H9 (cell line): ENCODE data around the gene EPC2. TPM values are rescaled to one million over a fixed set of nuclear protein-coding genes. Genes with fewer than 3 reads are reported as not detected.

Experiments used
- DNase-seq: peaks from one replicate; pipeline ENCODE4 v3.0.0-alpha.2; 2017
- H2AFZ ChIP-seq: one replicate; pipeline ENCODE4 v1.6.1; 2013; ENCODE audit warnings: mild to moderate bottlenecking, low read length, control low read depth, moderate library complexity
- H2AK5ac ChIP-seq: 2 replicates; pipeline ENCODE4 v1.6.1; 2013; ENCODE audit warnings: low read length, control low read depth, mixed read lengths; ENCODE audit not compliant: insufficient read length
- H2BK120ac ChIP-seq: one replicate; pipeline ENCODE4 v1.6.1; 2013; ENCODE audit warnings: low read depth, mild to moderate bottlenecking, low read length, control low read depth, inconsistent platforms; ENCODE audit not compliant: poor library complexity, severe bottlenecking
- H2BK12ac ChIP-seq: 2 replicates; pipeline ENCODE4 v1.6.1; 2013; ENCODE audit warnings: low read length, control low read depth, mixed read lengths, low read depth; ENCODE audit not compliant: insufficient read length
- H2BK15ac ChIP-seq: 2 replicates; pipeline ENCODE4 v1.6.1; 2013; ENCODE audit warnings: low read depth, low read length, control low read depth
- H2BK20ac ChIP-seq: one replicate; pipeline ENCODE4 v1.6.1; 2013; ENCODE audit warnings: low read depth, mild to moderate bottlenecking, low read length, control low read depth, inconsistent platforms; ENCODE audit not compliant: poor library complexity, severe bottlenecking
- H2BK5ac ChIP-seq: 2 replicates; pipeline ENCODE4 v1.6.1; 2013; ENCODE audit warnings: low read length, control low read depth, mixed read lengths; ENCODE audit not compliant: insufficient read length
- H3K14ac ChIP-seq: 2 replicates; pipeline ENCODE4 v1.6.1; 2013; ENCODE audit warnings: low read length, control low read depth; ENCODE audit not compliant: insufficient read depth
- H3K18ac ChIP-seq: 2 replicates; pipeline ENCODE4 v1.6.1; 2013; ENCODE audit warnings: low read depth, mild to moderate bottlenecking, mixed read lengths, low read length, control low read depth; ENCODE audit not compliant: insufficient read length
- H3K23ac ChIP-seq: 2 replicates; pipeline ENCODE4 v1.6.1; 2013; ENCODE audit warnings: low read length, control low read depth, mixed read lengths, low read depth; ENCODE audit not compliant: insufficient read length
- H3K23me2 ChIP-seq: 2 replicates; pipeline ENCODE4 v1.6.1; 2013; ENCODE audit warnings: low read depth, mild to moderate bottlenecking, mixed read lengths, low read length, control low read depth; ENCODE audit not compliant: insufficient read length, poor library complexity, severe bottlenecking
- H3K27ac ChIP-seq: 2 replicates; pipeline ENCODE4 v1.5.1; 2013; ENCODE audit warnings: low read length, control low read depth, mixed read lengths, low read depth; ENCODE audit not compliant: insufficient read length
- H3K27me3 ChIP-seq: 2 replicates; pipeline ENCODE4 v1.6.1; 2013; ENCODE audit warnings: low read length, control low read depth, inconsistent platforms; ENCODE audit not compliant: insufficient read depth
- H3K4ac ChIP-seq: 2 replicates; pipeline ENCODE4 v1.6.1; 2013; ENCODE audit warnings: low read depth, mild to moderate bottlenecking, control low read depth, inconsistent platforms, low read length, moderate library complexity
- H3K4me1 ChIP-seq: 2 replicates; pipeline ENCODE4 v1.6.1; 2013; ENCODE audit warnings: low read length, control low read depth, inconsistent platforms; ENCODE audit not compliant: insufficient read depth
- H3K4me2 ChIP-seq: 2 replicates; pipeline ENCODE4 v1.6.1; 2013; ENCODE audit warnings: low read length, control low read depth, mixed read lengths; ENCODE audit not compliant: insufficient read length, insufficient read depth
- H3K56ac ChIP-seq: 2 replicates; pipeline ENCODE4 v1.6.1; 2013; ENCODE audit warnings: low read depth, mild to moderate bottlenecking, mixed read lengths, low read length, control low read depth; ENCODE audit not compliant: insufficient read length
- H3K79me1 ChIP-seq: 2 replicates; pipeline ENCODE4 v1.6.1; 2013; ENCODE audit warnings: low read depth, mild to moderate bottlenecking, moderate library complexity, low read length, control low read depth, inconsistent platforms; ENCODE audit not compliant: insufficient read depth, poor library complexity, severe bottlenecking
- H3K79me2 ChIP-seq: 2 replicates; pipeline ENCODE4 v1.6.1; 2013; ENCODE audit warnings: low read length, control low read depth, inconsistent platforms; ENCODE audit not compliant: insufficient read depth
- H3K9ac ChIP-seq: 2 replicates; pipeline ENCODE4 v1.6.1; 2013; ENCODE audit warnings: low read length, control low read depth, mixed read lengths; ENCODE audit not compliant: insufficient read length; ENCODE audit errors: extremely low read depth
- H3K9me3 ChIP-seq: one replicate; pipeline ENCODE4 v1.6.1; 2013; ENCODE audit warnings: low read depth, low read length, inconsistent platforms; ENCODE audit not compliant: control insufficient read depth
- H3T11ph ChIP-seq: one replicate; pipeline ENCODE4 v1.6.1; 2013; ENCODE audit warnings: mild to moderate bottlenecking, low read length, control low read depth, inconsistent platforms
- H4K20me1 ChIP-seq: one replicate; pipeline ENCODE4 v1.6.1; 2013; ENCODE audit not compliant: control insufficient read depth, insufficient read length, insufficient read depth
- H4K5ac ChIP-seq: 2 replicates; pipeline ENCODE4 v1.6.1; 2013; ENCODE audit warnings: low read depth, mild to moderate bottlenecking, mixed read lengths, low read length, control low read depth; ENCODE audit not compliant: insufficient read length
- H4K8ac ChIP-seq: replicated peaks from 2 replicates; pipeline ENCODE4 v1.6.1; 2013; ENCODE audit warnings: low read length, control low read depth, mixed read lengths, low read depth; ENCODE audit not compliant: insufficient read length
- H4K91ac ChIP-seq: 2 replicates; pipeline ENCODE4 v1.6.1; 2013; ENCODE audit warnings: low read depth, mild to moderate bottlenecking, moderate library complexity, mixed read lengths, low read length, control low read depth; ENCODE audit not compliant: insufficient read length
- H3K27ac Mint-ChIP-seq, 3 experiments: 2 replicates in 2 of 3; 3 replicates in 1 of 3; pipeline ENCODE4 v1.8.0; 2020 to 2021; ENCODE audit warnings: mixed read lengths in 3 of 3, mild to moderate bottlenecking in 1 of 3, moderate library complexity in 1 of 3
- H3K27me3 Mint-ChIP-seq: 2 replicates; pipeline ENCODE4 v1.8.0; 2021; ENCODE audit warnings: low read depth, mild to moderate bottlenecking, moderate library complexity, mixed read lengths
- H3K36me3 Mint-ChIP-seq, 3 experiments: 2 replicates in 2 of 3; 3 replicates in 1 of 3; pipeline ENCODE4 v1.8.0; 2020 to 2021; ENCODE audit warnings: low read depth in 3 of 3, mixed read lengths in 3 of 3; ENCODE audit not compliant: insufficient read depth in 1 of 3
- H3K4me1 Mint-ChIP-seq, 2 experiments: 2 replicates each; pipeline ENCODE4 v1.8.0; 2020; ENCODE audit warnings: mixed read lengths in 2 of 2
- H3K4me3 Mint-ChIP-seq, 2 experiments: 2 replicates in 1 of 2; 3 replicates in 1 of 2; pipeline ENCODE4 v1.8.0; 2020 to 2021; ENCODE audit warnings: mild to moderate bottlenecking in 2 of 2, mixed read lengths in 2 of 2, moderate library complexity in 1 of 2
- H3K9me3 Mint-ChIP-seq, 2 experiments: 2 replicates in 1 of 2; 3 replicates in 1 of 2; pipeline ENCODE4 v1.8.0; 2020; ENCODE audit warnings: mild to moderate bottlenecking in 2 of 2, mixed read lengths in 2 of 2, moderate library complexity in 1 of 2
- CTCF ChIP-seq: fragments of 200-600 bp; sonication (generic); conservative IDR thresholded peaks from 3 replicates; pipeline ENCODE4 v1.8.0; 2021; ENCODE audit warnings: antibody characterized with exemption, mild to moderate bottlenecking
- WGBS: extraction: QIAGEN DNeasy Blood & Tissue Kit; methylation state at CpG from one replicate; pipeline ENCODE4 v1.1.7; 2013; ENCODE audit warnings: missing lambda C conversion rate, low lambda C conversion rate, mixed read lengths; ENCODE audit not compliant: insufficient read length; ENCODE audit errors: extremely low coverage; 5-methylcytosine and 5-hydroxymethylcytosine counted together
- total RNA-seq: library from RNA; stranded (reverse); gene quantifications from 2 replicates; pipeline ENCODE4 v1.2.1, GENCODE V29; 2021

EPC2 gene
- total RNA-seq, 1 experiment from 2014 or later: 31.3 TPM

- no peak overlapping the region for H3K4me3 Mint-ChIP-seq
- no peak overlapping the region for H4K5ac ChIP-seq
- no peak overlapping the region for H3K56ac ChIP-seq
- no peak overlapping the region for H3T11ph ChIP-seq
- H2AFZ ChIP-seq: no peak overlapping the region
- no peaks in the 10 kb centered on the region for H3K27me3 Mint-ChIP-seq
- WGBS: no CpG with 5 or more reads among the region's 6 CpGs
- H3K4me1 ChIP-seq: no peaks in the 10 kb centered on the region; the same call in 1 of the 2 replicates
- DNase-seq: no peak
- no peak overlapping the region for H2BK5ac ChIP-seq
- no peak overlapping the region for H4K8ac ChIP-seq
- H3K9me3 ChIP-seq: no peaks in the 10 kb centered on the region
- H3K9me3 Mint-ChIP-seq: peaks cover 6 to 15% of the 10 kb centered on the region in 2 experiments; a peak in 4 of 5 replicates
- no peak overlapping the region for H3K27ac ChIP-seq
- no peak overlapping the region for H2BK15ac ChIP-seq
- H2BK12ac ChIP-seq: no peak overlapping the region
- peak overlapping the region in 2 of 3 experiments; percentile 15 to 63; a peak in 3 of 7 replicates for H3K27ac Mint-ChIP-seq
- no peak overlapping the region for H4K91ac ChIP-seq
- no peaks in the 10 kb centered on the region for H3K27me3 ChIP-seq
- H2BK120ac ChIP-seq: no peak overlapping the region
- no peak overlapping the region for H3K23ac ChIP-seq
- no peak overlapping the region for H2AK5ac ChIP-seq
- no peaks in the 10 kb centered on the region for H3K23me2 ChIP-seq
- H3K79me1 ChIP-seq: peaks cover 5% of the 10 kb centered on the region
- H3K14ac ChIP-seq: no peak overlapping the region
- H3K9ac ChIP-seq: no peak overlapping the region
- no peak overlapping the region for H3K18ac ChIP-seq
- H4K20me1 ChIP-seq: no peaks in the 10 kb centered on the region
- H2BK20ac ChIP-seq: no peak overlapping the region
- peaks cover 37 to 51% of the 10 kb centered on the region in 2 experiments for H3K4me1 Mint-ChIP-seq
- H3K4me2 ChIP-seq: no peak overlapping the region
- H3K79me2 ChIP-seq: peaks cover 9% of the 10 kb centered on the region; the same call in 1 of the 2 replicates
- peaks cover 9 to 24% (median 21%) of the 10 kb centered on the region in 3 experiments for H3K36me3 Mint-ChIP-seq
- no peak for TF ChIP-seq CTCF
- no peak overlapping the region for H3K4ac ChIP-seq
Measured at GRCh38 chr2:148719195-148719749, 74.7 kb downstream of the EPC2 start.
